GM12873 (cell line): Measurements from ENCODE around the gene DOCK8.

Source experiments
- CTCF ChIP-seq: IDR thresholded peaks from 2 replicates; pipeline ENCODE4 v1.5.1; 2012; ENCODE audit warnings: low read depth, mild to moderate bottlenecking, moderate library complexity, low read length, control low read depth; ENCODE audit not compliant: insufficient read depth; ENCODE audit errors: missing control alignments

The DOCK8 gene

DNA sequence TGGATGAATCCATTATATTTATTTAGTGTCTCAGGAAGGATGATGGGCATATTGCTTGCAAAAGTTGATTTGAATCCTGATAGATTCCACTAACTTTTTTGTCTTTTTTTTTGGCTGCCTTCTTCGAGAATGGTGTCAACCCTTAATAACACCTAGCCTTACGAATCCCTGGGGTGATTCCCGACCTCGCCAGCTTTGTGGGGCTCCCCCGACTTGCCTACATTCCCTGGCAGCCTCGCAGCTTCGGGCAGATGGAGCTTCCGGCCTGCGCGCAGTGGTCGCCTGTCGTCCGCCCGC is 366 bp upstream of the DOCK8 start:
- TF ChIP-seq CTCF: no peak

DNA sequence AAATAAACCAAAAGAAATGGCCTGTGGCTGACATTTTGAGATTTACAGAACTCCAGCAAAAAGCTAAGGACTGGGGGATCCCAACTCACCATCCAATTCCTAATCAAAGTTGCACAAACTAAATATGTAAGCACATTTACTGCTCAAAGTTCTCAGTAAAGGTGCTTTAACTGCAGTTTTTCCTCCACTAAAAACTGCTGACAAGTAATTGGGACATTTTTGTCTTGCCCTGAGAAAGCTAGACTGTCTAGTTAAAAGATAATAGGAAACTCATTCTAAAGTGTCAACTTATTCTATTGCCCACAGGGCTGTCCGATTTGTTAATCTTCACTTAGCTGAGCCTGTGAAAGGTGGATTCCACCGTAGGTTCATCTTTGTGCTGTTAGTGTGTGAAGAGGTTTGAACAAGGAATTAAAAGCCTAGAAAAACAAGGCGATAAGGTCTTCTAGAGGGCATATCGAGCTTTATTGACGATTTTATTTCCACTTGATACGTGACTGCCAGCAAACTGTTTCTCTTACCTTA is 1.0 kb downstream of the DOCK8 start:
- no peak for TF ChIP-seq CTCF

GRCh38 chr9:216866-217265 is 2.2 kb downstream of the DOCK8 start:
- no peak for TF ChIP-seq CTCF

DNA sequence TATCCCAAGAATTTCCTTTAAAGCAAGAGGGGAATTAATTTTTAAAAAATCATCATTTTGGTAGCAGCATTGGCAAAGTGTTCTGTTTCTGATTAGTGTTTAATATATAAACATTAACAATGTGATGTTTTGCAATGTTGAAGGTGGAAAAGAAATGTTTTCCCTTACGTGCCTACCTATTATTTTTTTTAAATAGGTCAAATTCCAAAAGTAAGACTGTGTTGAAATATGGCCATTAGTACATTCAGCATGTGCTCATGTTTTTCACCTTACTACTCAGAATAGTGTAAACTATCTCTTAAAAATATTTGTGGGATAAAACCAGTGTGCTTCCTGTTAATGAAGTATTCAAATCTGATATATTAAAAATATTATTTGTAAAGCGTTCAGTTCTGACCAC is 3.3 kb downstream of the DOCK8 start:
- TF ChIP-seq CTCF: no peak

- no peak for TF ChIP-seq CTCF
Observed at GRCh38 chr9:219670-220365, 5.2 kb downstream of the DOCK8 start.

DNA sequence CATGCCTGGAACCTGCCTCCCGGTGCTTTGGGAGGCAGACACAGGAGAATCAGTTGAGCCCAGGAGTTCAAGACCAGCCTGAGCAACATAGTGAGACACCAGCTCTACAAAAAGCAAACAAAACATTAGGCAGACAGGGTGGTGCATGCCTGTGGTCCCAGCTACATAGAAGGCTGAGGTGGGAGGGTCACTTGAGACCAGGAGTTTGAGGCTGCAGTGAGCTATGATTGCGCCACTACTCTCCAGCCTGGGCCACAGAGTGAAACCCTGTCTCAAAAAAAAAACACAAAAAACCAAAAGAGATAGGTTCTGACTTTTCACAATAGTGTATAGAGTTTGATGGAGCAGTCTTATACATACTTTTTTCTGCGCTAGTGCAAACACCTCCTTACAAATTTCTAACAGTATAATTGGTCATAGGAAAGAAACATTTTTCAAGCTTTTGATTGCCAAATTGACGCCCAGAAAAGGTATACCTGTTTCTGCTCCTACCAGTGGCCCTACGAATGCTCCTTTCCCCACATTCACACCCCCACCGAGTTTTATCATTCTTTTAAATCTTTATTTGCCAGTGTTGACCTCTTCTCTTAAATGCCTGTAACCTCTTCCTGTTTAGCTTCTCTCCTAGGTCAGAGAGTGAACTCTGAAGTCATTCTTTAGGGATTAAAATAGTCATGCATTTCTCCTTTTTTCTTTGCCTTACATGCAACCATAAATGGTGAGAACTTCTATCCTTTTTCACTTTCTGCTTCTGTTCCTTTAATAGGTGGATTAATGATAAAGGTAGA is 7.5 kb downstream of the DOCK8 start:
- TF ChIP-seq CTCF: no peak

- TF ChIP-seq CTCF: no peak
Observed at GRCh38 chr9:223152-223551, 8.5 kb downstream of the DOCK8 start.
